A673 (cell line): ENCODE measurements around the gene FMNL1. TPM values are rescaled to one million over a fixed set of nuclear protein-coding genes. Genes with fewer than 3 reads are reported as not detected.
A peak's percentile ranks its signal among the peaks of the same experiment; 100 is the strongest.

Experiments
- BruUV-seq: library from RNA; stranded (reverse); fragments of 400-500 nt; replicated peaks from 2 replicates; lab custom pipeline; 2021; lab: Mats Ljungman, UMichigan
- CTCF ChIA-PET: fragments of 300-600 bp; sonication (Branson Sonifier 250); formaldehyde crosslinking; loops from one replicate; lab custom pipeline; 2022; ENCODE audit warnings: antibody characterized with exemption; lab: Charles Lee
- POLR2A ChIA-PET: fragments of 300-600 bp; sonication (Branson Sonifier 250); formaldehyde crosslinking; loops from one replicate; lab custom pipeline; 2022; ENCODE audit warnings: antibody characterized with exemption; ENCODE audit not compliant: low non-redundant PET; lab: Charles Lee
- DNase-seq: peaks from one replicate; pipeline ENCODE4 v3.0.0-alpha.2; 2015; ENCODE audit warnings: low spot score
- H3K27ac ChIP-seq: fragments of 200-600 bp; sonication (generic); 2 replicates; pipeline ENCODE4 v1.5.1; 2016; ENCODE audit warnings: mixed run types, low read depth, mild to moderate bottlenecking, mixed read lengths, antibody characterized with exemption, low read length; ENCODE audit not compliant: poor library complexity, severe bottlenecking
- H3K27me3 ChIP-seq: fragments of 200-600 bp; sonication (generic); replicated peaks from 2 replicates; pipeline ENCODE4 v1.6.1; 2017; ENCODE audit warnings: mixed run types, low read depth, mild to moderate bottlenecking, mixed read lengths, antibody characterized with exemption, low read length; ENCODE audit not compliant: insufficient read depth, poor library complexity
- H3K36me3 ChIP-seq: fragments of 200-600 bp; sonication (generic); 2 replicates; pipeline ENCODE4 v1.6.1; 2016; ENCODE audit warnings: mixed run types, mild to moderate bottlenecking, mixed read lengths, antibody characterized with exemption, low read length; ENCODE audit not compliant: insufficient read depth, poor library complexity, severe bottlenecking
- H3K4me1 ChIP-seq: fragments of 200-600 bp; sonication (generic); 2 replicates; pipeline ENCODE4 v1.6.1; 2017; ENCODE audit warnings: mixed run types, mild to moderate bottlenecking, mixed read lengths, antibody characterized with exemption, low read length; ENCODE audit not compliant: insufficient read depth, poor library complexity, severe bottlenecking
- H3K4me3 ChIP-seq: fragments of 200-600 bp; sonication (generic); 2 replicates; pipeline ENCODE4 v1.5.1; 2016; ENCODE audit warnings: low read depth, mixed run types, mild to moderate bottlenecking, mixed read lengths, low read length; ENCODE audit not compliant: poor library complexity, severe bottlenecking
- H3K9me3 ChIP-seq: fragments of 200-600 bp; sonication (generic); 2 replicates; pipeline ENCODE4 v1.6.1; 2016; ENCODE audit warnings: mixed run types, low read depth, mild to moderate bottlenecking, mixed read lengths, antibody characterized with exemption, low read length; ENCODE audit not compliant: poor library complexity, severe bottlenecking
- CTCF ChIP-seq: fragments of 300-800, 200-600 bp; sonication (generic); conservative IDR thresholded peaks from 2 replicates; pipeline ENCODE4 v1.5.1; 2017; ENCODE audit warnings: low read depth, mild to moderate bottlenecking, antibody characterized with exemption, low read length, moderate library complexity, mixed read lengths
- EZH2 ChIP-seq: fragments of 200-600 bp; sonication (generic); IDR thresholded peaks from 2 replicates; pipeline ENCODE4 v1.6.1; 2017; ENCODE audit warnings: borderline replicate concordance, low read depth, mild to moderate bottlenecking, mixed read lengths, antibody characterized with exemption, low read length; ENCODE audit not compliant: poor library complexity, severe bottlenecking
- intact Hi-C: fragments of 100-400 bp; cut with micrococcal nuclease; formaldehyde crosslinking; loops from one replicate; pipeline ENCODE4 v1.10.0; 2022; ENCODE audit not compliant: unreplicated experiment
- total RNA-seq: library from RNA; stranded (reverse); gene quantifications from 2 replicates; pipeline ENCODE4 v1.2.3, GENCODE V29; 2021

FMNL1 gene
- total RNA-seq, 1 experiment from 2014 or later: 1.0 TPM

- no TSS peak for BruUV-seq
- Histone ChIP-seq H3K9me3 (no peaks in the 10 kb centered on the region), H3K4me1 (peaks cover 4% of the 10 kb centered on the region), H3K27me3 (no peaks in the 10 kb centered on the region), H3K27ac (no peak overlapping the region), H3K4me3 (no peak overlapping the region), H3K36me3 (no peaks in the 10 kb centered on the region)
- ChIA-PET CTCF (interaction anchor here (0.6 to 1.1 kb wide), 2 partner anchors 60 to 998 kb away, joined by 3 to 7 read pairs; partner anchors contain the start of genes ACBD4 and KANSL1), POLR2A (no interaction called here)
- DNase-seq: no peak
- intact Hi-C loops: no loop called here
- TF ChIP-seq EZH2 (no peak), CTCF (no peak)
These were observed 26.3 kb upstream of the FMNL1 start for GRCh38 chr17:45195424-45195823.

- intact Hi-C loops: loop anchor here (1.0 kb wide), 1 partner anchor 62 kb away; the partner anchor contains the start of gene ACBD4
- POLR2A ChIA-PET: no interaction called here
- H3K9me3 ChIP-seq: no peaks in the 10 kb centered on the region
- no peak for DNase-seq
- CTCF ChIA-PET: interaction anchor here (0.6 to 3.0 kb wide), 7 partner anchors 21 to 393 kb away, joined by 3 to 45 read pairs (median 3); partner anchors contain the start of genes ACBD4 and HEXIM1
- H3K36me3 ChIP-seq: no peaks in the 10 kb centered on the region
- BruUV-seq: no TSS peak
- no peak overlapping the region for H3K4me3 ChIP-seq
- TF ChIP-seq CTCF: no peak
- no peak for TF ChIP-seq EZH2
- H3K27me3 ChIP-seq: no peaks in the 10 kb centered on the region
- peaks cover 4% of the 10 kb centered on the region for H3K4me1 ChIP-seq
- no peak overlapping the region for H3K27ac ChIP-seq
These were observed 24.6 kb upstream of the FMNL1 start for GRCh38 chr17:45197108-45197507.

- Histone ChIP-seq H3K4me3 (no peak overlapping the region), H3K27me3 (no peaks in the 10 kb centered on the region), H3K4me1 (peaks cover 4% of the 10 kb centered on the region), H3K27ac (no peak overlapping the region), H3K9me3 (no peaks in the 10 kb centered on the region), H3K36me3 (no peaks in the 10 kb centered on the region)
- no peak for TF ChIP-seq EZH2
- peak; percentile 84 for TF ChIP-seq CTCF
- POLR2A ChIA-PET: no interaction called here
- DNase-seq: peak; percentile 68
- intact Hi-C loops: loop anchor here (1.0 kb wide), 1 partner anchor 62 kb away; the partner anchor contains the start of gene ACBD4
- CTCF ChIA-PET: interaction anchor here (0.6 to 3.0 kb wide), 7 partner anchors 21 to 394 kb away, joined by 3 to 45 read pairs (median 3); partner anchors contain the start of genes ACBD4 and HEXIM1
- BruUV-seq: no TSS peak
These were observed 23.9 kb upstream of the FMNL1 start for GRCh38 chr17:45197555-45198334.
